ENCODE data around the gene CALCB.
A peak's percentile ranks its signal among the peaks of the same experiment; 100 is the strongest.

CALCB gene

DNA sequence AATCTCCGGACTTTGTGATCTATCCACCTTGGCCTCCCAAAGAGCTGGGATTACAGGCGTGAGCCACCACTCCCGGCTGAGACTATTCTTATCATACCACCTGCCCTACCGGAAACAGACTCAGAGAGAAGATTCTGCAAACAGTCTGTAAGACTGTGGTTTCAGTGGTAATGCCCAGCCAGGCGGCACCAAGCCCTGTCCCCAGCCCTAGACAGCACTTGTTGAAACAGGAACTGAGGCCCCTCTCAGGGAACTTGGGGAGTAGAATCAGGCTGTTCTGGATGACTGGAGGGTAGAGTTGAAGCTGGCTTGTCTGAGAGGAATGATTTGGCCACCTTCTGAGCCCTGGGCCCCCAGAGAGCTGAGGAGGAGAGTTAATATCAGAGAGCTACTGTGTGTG, 40.0 kb downstream of the CALCB start:
- TF ChIP-seq, protein P1, sequence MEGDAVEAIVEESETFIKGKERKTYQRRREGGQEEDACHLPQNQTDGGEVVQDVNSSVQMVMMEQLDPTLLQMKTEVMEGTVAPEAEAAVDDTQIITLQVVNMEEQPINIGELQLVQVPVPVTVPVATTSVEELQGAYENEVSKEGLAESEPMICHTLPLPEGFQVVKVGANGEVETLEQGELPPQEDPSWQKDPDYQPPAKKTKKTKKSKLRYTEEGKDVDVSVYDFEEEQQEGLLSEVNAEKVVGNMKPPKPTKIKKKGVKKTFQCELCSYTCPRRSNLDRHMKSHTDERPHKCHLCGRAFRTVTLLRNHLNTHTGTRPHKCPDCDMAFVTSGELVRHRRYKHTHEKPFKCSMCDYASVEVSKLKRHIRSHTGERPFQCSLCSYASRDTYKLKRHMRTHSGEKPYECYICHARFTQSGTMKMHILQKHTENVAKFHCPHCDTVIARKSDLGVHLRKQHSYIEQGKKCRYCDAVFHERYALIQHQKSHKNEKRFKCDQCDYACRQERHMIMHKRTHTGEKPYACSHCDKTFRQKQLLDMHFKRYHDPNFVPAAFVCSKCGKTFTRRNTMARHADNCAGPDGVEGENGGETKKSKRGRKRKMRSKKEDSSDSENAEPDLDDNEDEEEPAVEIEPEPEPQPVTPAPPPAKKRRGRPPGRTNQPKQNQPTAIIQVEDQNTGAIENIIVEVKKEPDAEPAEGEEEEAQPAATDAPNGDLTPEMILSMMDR (IDR thresholded peaks at IDR 0.05; ENCODE audit: extremely low read depth, missing control alignments) = no peak
- peak; percentile 39 for DNase-seq (ENCODE audit: low spot score)

DNA sequence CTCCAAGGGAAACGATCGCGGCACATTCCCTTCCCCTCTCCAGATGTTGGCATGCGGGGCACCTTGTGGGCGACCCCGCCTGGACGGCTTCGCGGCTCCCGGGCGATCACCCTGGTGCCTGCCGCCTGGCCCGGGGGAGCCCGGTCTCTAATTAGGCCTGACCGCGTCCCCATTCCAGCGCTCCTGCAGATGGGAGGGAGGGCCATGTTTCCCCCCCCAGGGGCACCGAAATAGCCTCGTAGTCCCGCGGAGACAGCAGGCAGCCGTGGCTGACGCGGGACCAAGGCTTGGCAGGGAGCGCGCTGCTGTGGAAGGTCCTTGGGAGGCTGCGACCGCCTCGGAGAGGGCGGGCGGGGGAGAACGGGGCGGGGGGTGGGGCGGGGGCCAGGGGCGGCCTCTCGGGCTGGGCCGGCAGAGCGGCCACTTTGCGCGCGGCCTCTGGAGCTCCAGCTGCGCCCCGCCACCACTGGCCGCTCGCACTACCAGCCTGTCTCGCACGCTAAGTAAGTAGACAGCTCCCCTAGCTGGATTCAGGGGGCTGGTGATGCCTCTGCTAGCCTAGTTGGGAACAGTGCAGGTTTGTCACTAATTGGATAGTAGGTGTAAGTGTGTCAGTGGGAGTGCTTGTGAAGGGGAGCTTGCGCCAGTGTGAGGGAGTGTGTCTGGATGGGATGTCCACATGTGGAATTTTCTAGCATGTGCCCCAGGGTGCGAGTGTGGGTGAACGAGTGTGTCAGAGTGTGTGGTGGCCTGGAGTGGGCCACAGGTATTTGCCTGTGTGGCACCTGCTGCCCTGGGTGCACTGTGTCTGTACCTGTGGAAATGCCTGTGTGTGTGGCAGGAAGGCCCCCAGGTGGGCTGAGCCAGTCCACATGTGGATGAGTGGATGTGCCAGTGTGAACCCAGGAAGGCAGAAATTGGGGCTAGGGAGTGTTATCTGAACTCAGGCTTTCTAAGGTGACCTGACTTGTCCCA, 41.4 kb downstream of the CALCB start, which contains the start of gene INSC:
INSC (plus strand) TSS at position 423 of the 975 bp plus-strand sequence. CDS start 34,252 bp downstream, outside the sequence.
- DNase-seq (ENCODE audit: low spot score) = no peak
- TF ChIP-seq, protein P1 (IDR thresholded peaks at IDR 0.05; ENCODE audit: extremely low read depth, missing control alignments) = no peak

DNA sequence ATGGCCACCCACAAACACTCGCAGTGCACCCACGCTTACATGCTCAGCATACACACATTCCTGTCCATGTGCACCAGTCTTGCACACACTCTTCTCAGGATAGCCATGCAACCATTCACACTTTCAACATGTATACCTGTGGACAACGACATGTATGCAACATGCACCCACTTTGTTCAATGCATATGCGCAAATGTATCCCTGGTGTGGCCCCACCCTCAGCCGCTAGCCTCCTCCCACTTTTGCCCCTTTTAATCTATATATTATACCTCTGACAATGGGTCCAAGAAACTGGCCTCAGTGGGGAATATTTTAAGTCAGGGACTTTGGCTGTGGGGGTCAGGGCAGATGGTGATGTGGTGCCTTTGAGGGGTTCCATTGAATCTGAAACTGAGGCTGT, 42.3 kb downstream of the CALCB start:
- TF ChIP-seq, protein P1 (IDR thresholded peaks at IDR 0.05; ENCODE audit: extremely low read depth, missing control alignments) = no peak
- no peak for DNase-seq (ENCODE audit: low spot score)

DNA sequence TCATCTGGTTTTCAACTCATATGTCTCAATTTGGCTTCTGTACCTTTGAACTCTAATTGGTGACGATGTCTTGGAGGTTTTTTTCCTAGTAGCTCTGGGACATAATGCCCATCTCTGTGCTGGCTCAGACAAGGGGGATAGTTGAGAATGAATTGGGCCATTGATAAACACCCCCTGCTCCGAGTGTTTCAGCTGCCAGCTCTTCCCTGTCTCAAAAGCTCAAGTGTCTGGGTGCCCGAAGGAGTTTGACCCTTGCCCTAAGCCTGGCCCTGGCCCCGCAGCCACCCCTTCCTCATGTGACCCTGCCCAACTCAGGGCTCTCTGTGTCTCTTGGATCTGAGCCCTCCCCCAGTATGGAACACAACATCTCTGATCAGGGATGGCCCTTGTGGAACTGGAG, 44.4 kb downstream of the CALCB start:
- DNase-seq (ENCODE audit: low spot score) = no peak

DNA sequence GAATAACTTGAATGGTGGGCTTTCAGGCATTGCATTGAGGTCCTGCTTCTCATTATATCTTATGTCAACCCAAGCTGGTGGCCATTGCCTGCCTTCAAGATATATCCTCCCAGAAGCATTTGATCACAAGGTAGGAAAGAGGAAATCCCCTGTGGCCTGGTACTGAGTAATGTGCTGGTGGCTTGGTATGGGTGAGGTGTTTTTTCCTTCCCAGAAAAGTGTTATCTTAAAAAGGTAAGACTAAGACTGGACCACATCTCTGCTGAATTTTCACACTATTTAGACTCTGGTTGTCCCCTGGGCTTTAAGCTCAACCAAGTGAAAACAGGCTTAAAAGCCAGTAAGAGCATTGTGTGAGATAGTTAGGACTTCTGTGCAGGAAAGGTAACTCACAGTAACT, 45.0 kb downstream of the CALCB start:
- no peak for DNase-seq (ENCODE audit: low spot score)
- TF ChIP-seq, protein P1 (IDR thresholded peaks at IDR 0.05; ENCODE audit: extremely low read depth, missing control alignments) = no peak

More for the DNA sequence above, 44.4 kb downstream of the CALCB start:
- TF ChIP-seq, protein P1 (IDR thresholded peaks at IDR 0.05; ENCODE audit: extremely low read depth, missing control alignments) = no peak

DNA sequence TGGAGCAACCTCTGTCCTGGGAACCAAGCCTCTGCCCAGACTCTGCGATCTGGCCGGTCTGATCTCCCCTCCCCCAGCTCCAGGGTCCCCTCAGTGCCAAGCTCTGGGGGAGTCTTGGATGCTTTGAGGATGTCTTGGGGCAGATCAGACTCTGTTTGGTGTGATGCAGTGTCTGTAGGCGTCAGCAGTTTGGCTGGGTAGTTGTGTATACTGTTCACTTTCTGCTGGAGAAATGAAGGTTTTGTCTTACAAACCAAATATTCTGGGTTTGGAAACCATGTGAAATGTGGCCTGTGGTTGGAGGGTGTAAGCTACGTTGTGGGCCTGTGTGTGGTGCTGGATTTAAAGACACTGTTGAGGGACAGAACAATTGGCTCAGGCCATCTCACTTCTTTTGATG, 46.0 kb downstream of the CALCB start:
- TF ChIP-seq, protein P1 (IDR thresholded peaks at IDR 0.05; ENCODE audit: extremely low read depth, missing control alignments) = no peak
- DNase-seq (ENCODE audit: low spot score) = no peak

DNA sequence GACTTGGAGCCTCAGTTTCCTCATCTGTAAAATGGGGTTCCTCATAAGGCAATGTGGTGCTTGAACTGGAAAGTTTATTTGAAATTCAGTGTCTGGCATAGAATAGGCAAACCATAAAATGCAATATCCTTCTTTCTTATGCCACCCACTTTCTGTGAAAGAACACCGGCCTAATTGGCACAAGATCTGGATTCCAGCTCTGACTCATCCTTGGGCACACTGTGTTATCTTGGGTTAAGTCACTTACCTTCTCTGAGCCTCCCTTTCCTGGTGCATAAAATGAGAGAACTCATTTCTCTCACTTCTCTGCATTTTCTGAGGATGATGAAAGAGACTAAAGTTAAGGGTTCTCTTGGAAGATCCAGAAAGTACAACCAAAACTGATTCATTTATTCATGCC, 46.4 kb downstream of the CALCB start:
- TF ChIP-seq, protein P1 (IDR thresholded peaks at IDR 0.05; ENCODE audit: extremely low read depth, missing control alignments) = no peak
- no peak for DNase-seq (ENCODE audit: low spot score)
